CD4-positive, alpha-beta T cell treated with Interferon gamma for 1 hour (primary cell): Measurements from ENCODE around the gene WWC1.

Source experiments
- DNase-seq: peaks from one replicate; pipeline ENCODE4 v3.0.0-alpha.2; 2020

WWC1 gene

GRCh38 chr5:168291342-168291963 lies at the start of gene WWC1:
WWC1 (plus strand) TSS chr5:168291645; CDS start chr5:168292153, 508 bp downstream.
- DNase-seq: peak; percentile 58

GRCh38 chr5:168244838-168245559 lies 46.4 kb upstream of the WWC1 start:
- no peak for DNase-seq

GRCh38 chr5:168249923-168250322 lies 41.5 kb upstream of the WWC1 start:
- DNase-seq: no peak

GRCh38 chr5:168251259-168251658 lies 40.2 kb upstream of the WWC1 start:
- DNase-seq: no peak

- no peak for DNase-seq
These were observed 37.3 kb upstream of the WWC1 start for GRCh38 chr5:168254013-168254693.

GRCh38 chr5:168260353-168261226 lies 30.9 kb upstream of the WWC1 start:
- DNase-seq: no peak

- no peak for DNase-seq
These were observed 30.2 kb upstream of the WWC1 start for GRCh38 chr5:168261227-168261571.

- no peak for DNase-seq
These were observed 29.3 kb upstream of the WWC1 start for GRCh38 chr5:168262042-168262743.

GRCh38 chr5:168263121-168263520 lies 28.3 kb upstream of the WWC1 start:
- DNase-seq: no peak

GRCh38 chr5:168266016-168266415 lies 25.4 kb upstream of the WWC1 start:
- DNase-seq: no peak

- DNase-seq: peak; percentile 51
These were observed 22.2 kb upstream of the WWC1 start for GRCh38 chr5:168268949-168269936.

GRCh38 chr5:168269937-168270330 lies 21.5 kb upstream of the WWC1 start:
- DNase-seq: no peak

GRCh38 chr5:168270476-168270875 lies 21.0 kb upstream of the WWC1 start:
- no peak for DNase-seq

GRCh38 chr5:168273056-168273980 lies 18.1 kb upstream of the WWC1 start:
- DNase-seq: no peak

GRCh38 chr5:168274406-168274805 lies 17.0 kb upstream of the WWC1 start:
- no peak for DNase-seq

- no peak for DNase-seq
These were observed 15.5 kb upstream of the WWC1 start for GRCh38 chr5:168275940-168276339.

GRCh38 chr5:168282120-168282519 lies 9.3 kb upstream of the WWC1 start:
- DNase-seq: no peak

GRCh38 chr5:168284809-168285208 lies 6.6 kb upstream of the WWC1 start:
- no peak for DNase-seq

GRCh38 chr5:168285696-168286095 lies 5.7 kb upstream of the WWC1 start:
- DNase-seq: no peak

- DNase-seq: no peak
These were observed 5.1 kb upstream of the WWC1 start for GRCh38 chr5:168286386-168286785.
